HG02571 (cell line): ENCODE measurements around the gene ASRGL1.

Experiments
- ATAC-seq: cut with Tn5 transposase; IDR thresholded peaks from one replicate; pipeline ENCODE4 v1.9.1; 2021; ENCODE audit warnings: mild to moderate bottlenecking, moderate library complexity; ENCODE audit not compliant: unreplicated experiment

ASRGL1 gene

GRCh38 chr11:62392506-62392905 lies 55.3 kb downstream of the ASRGL1 start:
- no peak for ATAC-seq

GRCh38 chr11:62393061-62393611 lies 55.9 kb downstream of the ASRGL1 start:
- no peak for ATAC-seq

- no peak for ATAC-seq
These were observed 56.5 kb downstream of the ASRGL1 start for GRCh38 chr11:62393735-62394134.

GRCh38 chr11:62394825-62395538 lies 57.7 kb downstream of the ASRGL1 start:
- ATAC-seq = no peak

GRCh38 chr11:62395885-62396551 lies 58.8 kb downstream of the ASRGL1 start:
- ATAC-seq = no peak

GRCh38 chr11:62398011-62398994 lies 61.1 kb downstream of the ASRGL1 start:
- no peak for ATAC-seq

- ATAC-seq = no peak
These were observed 62.1 kb downstream of the ASRGL1 start for GRCh38 chr11:62399172-62399877.

- ATAC-seq = no peak
These were observed 62.6 kb downstream of the ASRGL1 start for GRCh38 chr11:62399878-62400266.

GRCh38 chr11:62400281-62400680 lies 63.0 kb downstream of the ASRGL1 start:
- no peak for ATAC-seq

GRCh38 chr11:62400760-62401159 lies 63.5 kb downstream of the ASRGL1 start:
- no peak for ATAC-seq

GRCh38 chr11:62401356-62401755 lies 64.1 kb downstream of the ASRGL1 start:
- no peak for ATAC-seq

- no peak for ATAC-seq
These were observed 64.6 kb downstream of the ASRGL1 start for GRCh38 chr11:62401811-62402210.

- ATAC-seq = no peak
These were observed 65.1 kb downstream of the ASRGL1 start for GRCh38 chr11:62402226-62402959.

GRCh38 chr11:62402960-62403730 lies 65.9 kb downstream of the ASRGL1 start:
- no peak for ATAC-seq

GRCh38 chr11:62404435-62404834 lies 67.2 kb downstream of the ASRGL1 start:
- ATAC-seq = no peak

- no peak for ATAC-seq
These were observed 67.7 kb downstream of the ASRGL1 start for GRCh38 chr11:62404901-62405300.

GRCh38 chr11:62406034-62406433 lies 68.8 kb downstream of the ASRGL1 start:
- no peak for ATAC-seq

- ATAC-seq = no peak
These were observed 72.6 kb downstream of the ASRGL1 start for GRCh38 chr11:62409831-62410230.

- no peak for ATAC-seq
These were observed 73.7 kb downstream of the ASRGL1 start for GRCh38 chr11:62410972-62411371.
